ENCODE measurements around the gene CRABP1.

- TF ChIP-seq EP300 (IDR thresholded peaks at IDR 0.05) (no peak), CTCF (IDR thresholded peaks at IDR 0.05) (no peak), POLR2A (IDR thresholded peaks at IDR 0.05) (no peak)
Measured at GRCh38 chr15:78370013-78370412, 29.9 kb downstream of the CRABP1 start.

All from ovary (tissue), 3 donors.